ENCODE data around the gene ERVFRD-1.

DNA sequence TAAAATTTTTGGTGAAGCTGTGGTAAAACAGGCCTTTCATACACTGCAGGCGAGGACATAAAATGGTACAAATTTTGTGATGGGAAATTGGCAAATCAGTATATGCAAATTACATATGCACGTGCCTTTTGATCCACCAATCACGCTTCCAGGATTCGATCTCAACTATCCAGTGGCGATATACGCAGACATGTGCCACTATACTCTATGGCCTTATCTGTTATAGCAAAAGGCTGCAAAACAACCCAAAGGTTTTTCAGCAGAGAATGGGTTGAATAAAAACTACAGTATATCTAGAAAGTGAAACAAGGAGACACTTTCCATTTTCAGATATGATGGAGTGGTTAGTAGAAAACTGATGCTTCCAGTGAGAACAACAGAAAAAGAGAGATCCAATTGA, 41.9 kb upstream of the ERVFRD-1 start:
- TF ChIP-seq POLR2A (IDR thresholded peaks at IDR 0.05), result no peak
- TF ChIP-seq, protein P1, sequence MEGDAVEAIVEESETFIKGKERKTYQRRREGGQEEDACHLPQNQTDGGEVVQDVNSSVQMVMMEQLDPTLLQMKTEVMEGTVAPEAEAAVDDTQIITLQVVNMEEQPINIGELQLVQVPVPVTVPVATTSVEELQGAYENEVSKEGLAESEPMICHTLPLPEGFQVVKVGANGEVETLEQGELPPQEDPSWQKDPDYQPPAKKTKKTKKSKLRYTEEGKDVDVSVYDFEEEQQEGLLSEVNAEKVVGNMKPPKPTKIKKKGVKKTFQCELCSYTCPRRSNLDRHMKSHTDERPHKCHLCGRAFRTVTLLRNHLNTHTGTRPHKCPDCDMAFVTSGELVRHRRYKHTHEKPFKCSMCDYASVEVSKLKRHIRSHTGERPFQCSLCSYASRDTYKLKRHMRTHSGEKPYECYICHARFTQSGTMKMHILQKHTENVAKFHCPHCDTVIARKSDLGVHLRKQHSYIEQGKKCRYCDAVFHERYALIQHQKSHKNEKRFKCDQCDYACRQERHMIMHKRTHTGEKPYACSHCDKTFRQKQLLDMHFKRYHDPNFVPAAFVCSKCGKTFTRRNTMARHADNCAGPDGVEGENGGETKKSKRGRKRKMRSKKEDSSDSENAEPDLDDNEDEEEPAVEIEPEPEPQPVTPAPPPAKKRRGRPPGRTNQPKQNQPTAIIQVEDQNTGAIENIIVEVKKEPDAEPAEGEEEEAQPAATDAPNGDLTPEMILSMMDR (IDR thresholded peaks at IDR 0.05), result no peak
